H9 (cell line): ENCODE measurements around the gene RFFL. TPM values are rescaled to one million over a fixed set of nuclear protein-coding genes. Genes with fewer than 3 reads are reported as not detected.

Experiments used
- DNase-seq: peaks from one replicate; pipeline ENCODE4 v3.0.0-alpha.2; 2017
- H2AFZ ChIP-seq: one replicate; pipeline ENCODE4 v1.6.1; 2013; ENCODE audit warnings: mild to moderate bottlenecking, low read length, control low read depth, moderate library complexity
- H2AK5ac ChIP-seq: 2 replicates; pipeline ENCODE4 v1.6.1; 2013; ENCODE audit warnings: low read length, control low read depth, mixed read lengths; ENCODE audit not compliant: insufficient read length
- H2BK120ac ChIP-seq: one replicate; pipeline ENCODE4 v1.6.1; 2013; ENCODE audit warnings: low read depth, mild to moderate bottlenecking, low read length, control low read depth, inconsistent platforms; ENCODE audit not compliant: poor library complexity, severe bottlenecking
- H2BK12ac ChIP-seq: 2 replicates; pipeline ENCODE4 v1.6.1; 2013; ENCODE audit warnings: low read length, control low read depth, mixed read lengths, low read depth; ENCODE audit not compliant: insufficient read length
- H2BK15ac ChIP-seq: 2 replicates; pipeline ENCODE4 v1.6.1; 2013; ENCODE audit warnings: low read depth, low read length, control low read depth
- H2BK20ac ChIP-seq: one replicate; pipeline ENCODE4 v1.6.1; 2013; ENCODE audit warnings: low read depth, mild to moderate bottlenecking, low read length, control low read depth, inconsistent platforms; ENCODE audit not compliant: poor library complexity, severe bottlenecking
- H2BK5ac ChIP-seq: 2 replicates; pipeline ENCODE4 v1.6.1; 2013; ENCODE audit warnings: low read length, control low read depth, mixed read lengths; ENCODE audit not compliant: insufficient read length
- H3K14ac ChIP-seq: 2 replicates; pipeline ENCODE4 v1.6.1; 2013; ENCODE audit warnings: low read length, control low read depth; ENCODE audit not compliant: insufficient read depth
- H3K18ac ChIP-seq: 2 replicates; pipeline ENCODE4 v1.6.1; 2013; ENCODE audit warnings: low read depth, mild to moderate bottlenecking, mixed read lengths, low read length, control low read depth; ENCODE audit not compliant: insufficient read length
- H3K23ac ChIP-seq: 2 replicates; pipeline ENCODE4 v1.6.1; 2013; ENCODE audit warnings: low read length, control low read depth, mixed read lengths, low read depth; ENCODE audit not compliant: insufficient read length
- H3K23me2 ChIP-seq: 2 replicates; pipeline ENCODE4 v1.6.1; 2013; ENCODE audit warnings: low read depth, mild to moderate bottlenecking, mixed read lengths, low read length, control low read depth; ENCODE audit not compliant: insufficient read length, poor library complexity, severe bottlenecking
- H3K27ac ChIP-seq: 2 replicates; pipeline ENCODE4 v1.5.1; 2013; ENCODE audit warnings: low read length, control low read depth, mixed read lengths, low read depth; ENCODE audit not compliant: insufficient read length
- H3K27me3 ChIP-seq: 2 replicates; pipeline ENCODE4 v1.6.1; 2013; ENCODE audit warnings: low read length, control low read depth, inconsistent platforms; ENCODE audit not compliant: insufficient read depth
- H3K4ac ChIP-seq: 2 replicates; pipeline ENCODE4 v1.6.1; 2013; ENCODE audit warnings: low read depth, mild to moderate bottlenecking, control low read depth, inconsistent platforms, low read length, moderate library complexity
- H3K4me1 ChIP-seq: 2 replicates; pipeline ENCODE4 v1.6.1; 2013; ENCODE audit warnings: low read length, control low read depth, inconsistent platforms; ENCODE audit not compliant: insufficient read depth
- H3K4me2 ChIP-seq: 2 replicates; pipeline ENCODE4 v1.6.1; 2013; ENCODE audit warnings: low read length, control low read depth, mixed read lengths; ENCODE audit not compliant: insufficient read length, insufficient read depth
- H3K56ac ChIP-seq: 2 replicates; pipeline ENCODE4 v1.6.1; 2013; ENCODE audit warnings: low read depth, mild to moderate bottlenecking, mixed read lengths, low read length, control low read depth; ENCODE audit not compliant: insufficient read length
- H3K79me1 ChIP-seq: 2 replicates; pipeline ENCODE4 v1.6.1; 2013; ENCODE audit warnings: low read depth, mild to moderate bottlenecking, moderate library complexity, low read length, control low read depth, inconsistent platforms; ENCODE audit not compliant: insufficient read depth, poor library complexity, severe bottlenecking
- H3K79me2 ChIP-seq: 2 replicates; pipeline ENCODE4 v1.6.1; 2013; ENCODE audit warnings: low read length, control low read depth, inconsistent platforms; ENCODE audit not compliant: insufficient read depth
- H3K9ac ChIP-seq: 2 replicates; pipeline ENCODE4 v1.6.1; 2013; ENCODE audit warnings: low read length, control low read depth, mixed read lengths; ENCODE audit not compliant: insufficient read length; ENCODE audit errors: extremely low read depth
- H3K9me3 ChIP-seq: one replicate; pipeline ENCODE4 v1.6.1; 2013; ENCODE audit warnings: low read depth, low read length, inconsistent platforms; ENCODE audit not compliant: control insufficient read depth
- H3T11ph ChIP-seq: one replicate; pipeline ENCODE4 v1.6.1; 2013; ENCODE audit warnings: mild to moderate bottlenecking, low read length, control low read depth, inconsistent platforms
- H4K20me1 ChIP-seq: one replicate; pipeline ENCODE4 v1.6.1; 2013; ENCODE audit not compliant: control insufficient read depth, insufficient read length, insufficient read depth
- H4K5ac ChIP-seq: 2 replicates; pipeline ENCODE4 v1.6.1; 2013; ENCODE audit warnings: low read depth, mild to moderate bottlenecking, mixed read lengths, low read length, control low read depth; ENCODE audit not compliant: insufficient read length
- H4K8ac ChIP-seq: replicated peaks from 2 replicates; pipeline ENCODE4 v1.6.1; 2013; ENCODE audit warnings: low read length, control low read depth, mixed read lengths, low read depth; ENCODE audit not compliant: insufficient read length
- H4K91ac ChIP-seq: 2 replicates; pipeline ENCODE4 v1.6.1; 2013; ENCODE audit warnings: low read depth, mild to moderate bottlenecking, moderate library complexity, mixed read lengths, low read length, control low read depth; ENCODE audit not compliant: insufficient read length
- H3K27ac Mint-ChIP-seq, 3 experiments: 2 replicates in 2 of 3; 3 replicates in 1 of 3; pipeline ENCODE4 v1.8.0; 2020 to 2021; ENCODE audit warnings: mixed read lengths in 3 of 3, mild to moderate bottlenecking in 1 of 3, moderate library complexity in 1 of 3
- H3K27me3 Mint-ChIP-seq: 2 replicates; pipeline ENCODE4 v1.8.0; 2021; ENCODE audit warnings: low read depth, mild to moderate bottlenecking, moderate library complexity, mixed read lengths
- H3K36me3 Mint-ChIP-seq, 3 experiments: 2 replicates in 2 of 3; 3 replicates in 1 of 3; pipeline ENCODE4 v1.8.0; 2020 to 2021; ENCODE audit warnings: low read depth in 3 of 3, mixed read lengths in 3 of 3; ENCODE audit not compliant: insufficient read depth in 1 of 3
- H3K4me1 Mint-ChIP-seq, 2 experiments: 2 replicates each; pipeline ENCODE4 v1.8.0; 2020; ENCODE audit warnings: mixed read lengths in 2 of 2
- H3K4me3 Mint-ChIP-seq, 2 experiments: 2 replicates in 1 of 2; 3 replicates in 1 of 2; pipeline ENCODE4 v1.8.0; 2020 to 2021; ENCODE audit warnings: mild to moderate bottlenecking in 2 of 2, mixed read lengths in 2 of 2, moderate library complexity in 1 of 2
- H3K9me3 Mint-ChIP-seq, 2 experiments: 2 replicates in 1 of 2; 3 replicates in 1 of 2; pipeline ENCODE4 v1.8.0; 2020; ENCODE audit warnings: mild to moderate bottlenecking in 2 of 2, mixed read lengths in 2 of 2, moderate library complexity in 1 of 2
- CTCF ChIP-seq: fragments of 200-600 bp; sonication (generic); conservative IDR thresholded peaks from 3 replicates; pipeline ENCODE4 v1.8.0; 2021; ENCODE audit warnings: antibody characterized with exemption, mild to moderate bottlenecking
- WGBS: extraction: QIAGEN DNeasy Blood & Tissue Kit; methylation state at CpG from one replicate; pipeline ENCODE4 v1.1.7; 2013; ENCODE audit warnings: missing lambda C conversion rate, low lambda C conversion rate, mixed read lengths; ENCODE audit not compliant: insufficient read length; ENCODE audit errors: extremely low coverage; 5-methylcytosine and 5-hydroxymethylcytosine counted together
- total RNA-seq: library from RNA; stranded (reverse); gene quantifications from 2 replicates; pipeline ENCODE4 v1.2.1, GENCODE V29; 2021

The RFFL gene
- total RNA-seq, 1 experiment from 2014 or later = 21.1 TPM

- H2AFZ ChIP-seq = no peak overlapping the region
- no peak overlapping the region for H3K4ac ChIP-seq
- no peak overlapping the region for H3T11ph ChIP-seq
- H3K14ac ChIP-seq = no peak overlapping the region
- no peak for TF ChIP-seq CTCF
- Mint-ChIP-seq H3K27me3 (peaks cover 31% of the 10 kb centered on the region), H3K4me1 (peaks cover 6 to 15% of the 10 kb centered on the region in 2 experiments), H3K36me3 (peaks cover 4 to 8% (median 6%) of the 10 kb centered on the region in 3 experiments; a peak in 4 of 7 replicates), H3K9me3 (peaks cover 0 to 3% of the 10 kb centered on the region in 2 experiments; a peak in 2 of 5 replicates), H3K4me3 (no peak overlapping the region), H3K27ac (no peak overlapping the region)
- H3K79me1 ChIP-seq = no peaks in the 10 kb centered on the region
- no peaks in the 10 kb centered on the region for H3K9me3 ChIP-seq
- H3K9ac ChIP-seq = no peak overlapping the region
- no peak overlapping the region for H4K91ac ChIP-seq
- WGBS = no CpG with 5 or more reads among the region's 1 CpG
- H3K79me2 ChIP-seq = peaks cover 9% of the 10 kb centered on the region; the same call in 1 of the 2 replicates
- no peak overlapping the region for H3K4me2 ChIP-seq
- no peak overlapping the region for H2BK5ac ChIP-seq
- no peak overlapping the region for H3K18ac ChIP-seq
- H4K20me1 ChIP-seq = no peaks in the 10 kb centered on the region
- no peak overlapping the region for H2BK12ac ChIP-seq
- H4K8ac ChIP-seq = no peak overlapping the region
- H3K4me1 ChIP-seq = no peaks in the 10 kb centered on the region
- no peak overlapping the region for H4K5ac ChIP-seq
- no peak overlapping the region for H2BK15ac ChIP-seq
- no peak overlapping the region for H2BK20ac ChIP-seq
- no peak overlapping the region for H2BK120ac ChIP-seq
- H3K27me3 ChIP-seq = no peaks in the 10 kb centered on the region; the same call in 1 of the 2 replicates
- no peak overlapping the region for H3K27ac ChIP-seq
- no peak overlapping the region for H3K56ac ChIP-seq
- no peak overlapping the region for H2AK5ac ChIP-seq
- H3K23me2 ChIP-seq = peaks cover 9% of the 10 kb centered on the region
- no peak overlapping the region for H3K23ac ChIP-seq
- no peak for DNase-seq
Observed at GRCh38 chr17:34958438-34958837, 105.1 kb downstream of the RFFL start.

Other genes starting within 250 kb of the RFFL start
- gene CCT6B, start 102.2 kb downstream of the RFFL start, total RNA-seq = 1.4 and 1.7 TPM in 2 replicates
- 18.9 and 19.2 TPM in 2 replicates for gene ZNF830, start 102.2 kb downstream of the RFFL start, total RNA-seq
- 96.0 and 97.2 TPM in 2 replicates for gene LIG3, start 83.2 kb downstream of the RFFL start, total RNA-seq
- 14.0 and 15.8 TPM in 2 replicates for gene RAD51D, start 56.2 kb upstream of the RFFL start, total RNA-seq
- gene FNDC8, start 57.9 kb upstream of the RFFL start, total RNA-seq = not detected in 2 replicates
- gene NLE1, start 78.6 kb upstream of the RFFL start, total RNA-seq = 41.7 and 43.9 TPM in 2 replicates
- gene UNC45B, start 84.1 kb upstream of the RFFL start, total RNA-seq = 0.07 and 0.22 TPM in 2 replicates
- not detected in 2 replicates for gene SLC35G3, start 130.7 kb upstream of the RFFL start, total RNA-seq
- gene SLFN5, start 179.4 kb upstream of the RFFL start, total RNA-seq = 2.9 and 3.5 TPM in 2 replicates